NCI-H1436 treated with DMSO at 0.1 percent for 48 hours (cell line): ENCODE data around the gene RAB40C.

Experiments used
- DNase-seq: peaks from one replicate; lab custom pipeline; 2025; lab: John Stamatoyannopoulos, UW

RAB40C gene

DNA sequence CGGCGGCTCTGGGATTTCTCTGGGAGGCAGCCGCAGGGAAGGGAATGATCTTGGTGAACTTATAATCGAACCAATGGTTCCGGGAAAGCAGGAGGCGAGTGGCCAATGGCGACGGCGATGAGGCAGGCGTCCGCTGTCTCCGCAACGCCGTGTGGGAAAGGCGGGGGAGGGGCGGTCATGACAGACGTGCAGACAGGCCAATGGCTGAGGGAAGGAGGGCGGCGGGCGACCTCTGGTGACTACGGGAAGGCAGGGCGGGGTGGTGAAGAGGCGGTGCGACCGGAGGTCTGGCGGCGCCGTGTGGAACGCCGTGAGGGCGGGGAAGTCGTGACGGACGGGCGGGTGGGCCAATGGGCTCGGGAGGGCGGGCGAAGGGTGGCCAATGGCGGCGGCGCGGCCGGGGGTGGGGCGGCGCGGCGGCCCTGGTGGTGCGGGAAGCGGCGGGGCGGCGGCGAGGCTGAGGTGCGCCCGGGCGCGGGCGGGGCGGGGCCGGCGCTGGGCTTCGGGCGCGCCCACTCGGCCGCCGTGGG lies at the start of gene RAB40C:
RAB40C (plus strand) TSS at position 409 of the 530 bp plus-strand sequence. CDS start 226 bp downstream, outside the sequence.
- peak; percentile 65 for DNase-seq

DNA sequence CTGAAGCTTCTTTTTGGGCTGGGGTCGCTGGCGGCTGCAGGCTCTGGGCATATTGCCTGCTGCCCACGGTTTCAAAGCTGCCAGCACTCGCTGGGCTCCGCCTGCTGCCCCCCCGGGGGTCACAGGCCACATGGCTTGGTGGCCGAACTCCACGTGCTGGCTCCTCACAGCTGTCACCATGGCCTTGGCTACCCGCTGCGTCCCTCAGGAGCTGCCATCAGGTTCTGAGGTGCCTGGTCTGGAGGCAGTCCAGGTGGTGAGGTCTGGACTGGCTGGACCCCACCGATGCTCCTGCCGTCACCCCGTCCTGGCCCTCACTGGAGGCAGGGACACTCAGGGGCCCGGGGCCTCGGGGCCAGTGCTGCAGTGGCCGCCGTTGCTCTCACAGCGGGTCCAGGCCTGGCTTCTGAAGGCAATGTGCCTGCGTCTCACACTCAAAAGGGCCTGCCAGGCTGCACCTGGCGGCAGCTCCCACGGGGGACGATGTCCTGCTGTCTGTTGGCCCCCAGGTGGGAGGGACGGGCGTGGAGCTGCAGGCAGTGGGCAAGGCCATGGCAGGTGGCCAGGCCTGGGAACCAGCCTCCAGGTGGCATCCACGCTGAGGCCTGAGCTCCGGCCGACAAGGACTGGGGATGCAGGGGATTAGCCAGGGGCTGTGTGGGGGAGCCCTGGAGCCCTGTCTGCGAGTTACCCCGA lies 49.1 kb upstream of the RAB40C start:
- DNase-seq = no peak

DNA sequence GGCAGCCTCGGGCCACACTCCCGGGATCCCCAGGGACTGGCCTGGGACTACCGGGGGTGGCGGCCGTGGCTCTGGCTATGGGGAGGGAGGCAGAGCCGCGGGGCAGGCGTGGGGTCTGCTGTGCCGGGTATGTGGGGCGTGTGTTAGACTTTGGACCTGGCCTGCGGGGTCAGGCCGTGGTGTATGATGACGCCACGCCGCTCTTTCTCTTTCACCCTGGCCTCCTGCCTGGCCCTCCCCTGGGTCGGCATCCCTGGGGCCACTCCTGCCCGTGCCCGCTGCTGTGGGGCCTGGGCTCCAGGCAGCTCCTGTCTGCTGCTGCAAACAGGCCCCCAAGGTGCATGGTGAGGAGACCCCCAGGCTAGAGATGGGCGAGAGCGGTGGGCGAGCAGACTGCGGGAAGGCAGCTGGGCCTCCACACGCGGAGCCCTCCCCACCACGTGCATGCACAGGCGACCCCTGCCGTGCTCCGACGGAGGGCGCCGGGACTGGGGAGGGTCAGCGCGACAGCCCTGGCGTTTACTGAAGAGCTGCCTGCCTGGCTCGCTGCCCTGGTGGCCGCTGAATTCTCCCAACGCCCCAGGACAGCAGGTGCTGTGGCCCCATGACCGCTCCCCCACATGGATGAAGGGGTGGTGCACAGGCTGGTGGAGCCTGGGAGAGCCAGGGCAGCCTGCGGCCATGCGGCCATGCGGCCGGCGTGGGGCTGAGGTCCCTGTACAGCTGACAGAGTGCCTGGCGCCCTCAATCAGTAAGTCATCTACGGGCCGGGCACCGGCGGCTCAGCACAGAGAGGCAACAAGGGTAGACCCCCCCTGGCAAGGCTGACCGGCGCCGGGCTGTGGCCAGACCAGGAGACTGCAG lies 46.3 kb upstream of the RAB40C start:
- no peak for DNase-seq

- no peak for DNase-seq
These were observed 45.3 kb upstream of the RAB40C start for GRCh38 chr16:544517-544916.

DNA sequence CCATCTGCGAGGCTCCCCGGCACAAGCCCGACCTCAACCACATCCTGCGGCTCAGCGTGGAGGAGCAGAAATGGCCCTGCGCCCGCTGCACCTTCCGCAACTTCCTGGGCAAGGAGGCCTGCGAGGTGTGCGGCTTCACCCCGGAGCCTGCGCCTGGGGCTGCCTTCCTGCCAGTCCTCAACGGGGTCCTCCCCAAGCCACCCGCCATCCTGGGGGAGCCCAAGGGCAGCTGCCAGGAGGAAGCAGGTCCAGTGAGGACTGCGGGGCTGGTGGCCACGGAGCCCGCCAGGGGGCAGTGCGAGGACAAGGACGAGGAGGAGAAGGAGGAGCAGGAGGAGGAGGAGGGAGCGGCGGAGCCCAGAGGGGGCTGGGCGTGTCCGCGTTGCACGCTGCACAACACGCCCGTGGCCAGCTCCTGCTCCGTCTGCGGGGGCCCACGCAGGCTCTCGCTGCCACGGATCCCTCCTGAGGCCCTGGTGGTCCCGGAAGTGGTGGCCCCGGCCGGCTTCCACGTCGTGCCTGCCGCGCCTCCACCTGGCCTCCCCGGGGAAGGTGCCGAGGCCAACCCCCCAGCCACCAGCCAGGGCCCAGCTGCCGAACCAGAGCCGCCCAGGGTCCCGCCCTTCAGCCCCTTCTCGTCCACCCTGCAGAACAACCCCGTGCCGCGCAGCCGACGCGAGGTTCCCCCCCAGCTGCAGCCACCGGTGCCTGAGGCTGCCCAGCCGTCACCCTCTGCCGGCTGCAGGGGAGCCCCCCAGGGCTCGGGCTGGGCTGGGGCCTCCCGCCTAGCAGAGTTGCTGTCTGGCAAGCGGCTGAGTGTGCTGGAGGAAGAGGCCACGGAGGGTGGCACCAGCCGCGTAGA lies 42.7 kb upstream of the RAB40C start:
- no peak for DNase-seq

DNA sequence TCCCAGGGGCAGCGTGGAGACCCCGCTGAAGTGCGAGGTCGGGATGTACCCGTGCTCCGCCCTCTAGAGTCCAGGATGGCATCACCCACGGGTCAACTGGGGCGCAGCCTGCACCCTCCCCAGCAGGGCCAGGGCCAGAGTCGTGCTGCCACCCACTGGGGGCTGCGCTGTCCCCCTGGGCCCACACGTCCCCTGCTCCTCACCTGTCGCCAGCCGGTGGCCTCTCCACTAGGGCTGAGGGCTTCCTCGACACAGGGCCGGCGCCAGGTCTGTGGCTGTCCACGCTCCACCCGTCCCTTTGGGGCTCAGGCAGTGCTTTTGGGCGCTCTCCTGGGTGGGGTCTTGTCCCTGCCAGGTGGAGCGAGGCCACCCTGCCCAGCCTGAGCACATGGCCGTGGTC lies 41.3 kb upstream of the RAB40C start:
- DNase-seq = no peak

- no peak for DNase-seq
These were observed 40.2 kb upstream of the RAB40C start for GRCh38 chr16:549544-550263.

DNA sequence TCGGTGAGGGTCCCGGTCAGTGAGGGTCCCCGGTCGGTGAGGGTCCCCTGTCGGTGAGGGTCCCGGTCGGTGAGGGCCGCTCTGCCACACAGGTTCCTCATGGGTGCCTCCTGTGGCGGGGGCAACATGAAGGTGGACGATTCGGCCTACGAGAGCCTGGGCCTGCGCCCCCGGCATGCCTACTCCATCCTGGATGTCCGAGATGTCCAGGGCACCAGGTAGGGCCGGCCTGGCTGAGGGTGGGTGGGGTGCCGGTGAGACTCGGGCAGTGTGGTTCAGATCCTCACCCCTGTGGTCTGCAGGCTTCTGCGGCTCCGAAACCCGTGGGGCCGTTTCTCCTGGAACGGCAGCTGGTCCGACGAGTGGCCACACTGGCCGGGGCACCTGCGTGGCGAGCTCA lies 38.7 kb upstream of the RAB40C start:
- no peak for DNase-seq

- DNase-seq = no peak
These were observed 37.7 kb upstream of the RAB40C start for GRCh38 chr16:552171-552570.

DNA sequence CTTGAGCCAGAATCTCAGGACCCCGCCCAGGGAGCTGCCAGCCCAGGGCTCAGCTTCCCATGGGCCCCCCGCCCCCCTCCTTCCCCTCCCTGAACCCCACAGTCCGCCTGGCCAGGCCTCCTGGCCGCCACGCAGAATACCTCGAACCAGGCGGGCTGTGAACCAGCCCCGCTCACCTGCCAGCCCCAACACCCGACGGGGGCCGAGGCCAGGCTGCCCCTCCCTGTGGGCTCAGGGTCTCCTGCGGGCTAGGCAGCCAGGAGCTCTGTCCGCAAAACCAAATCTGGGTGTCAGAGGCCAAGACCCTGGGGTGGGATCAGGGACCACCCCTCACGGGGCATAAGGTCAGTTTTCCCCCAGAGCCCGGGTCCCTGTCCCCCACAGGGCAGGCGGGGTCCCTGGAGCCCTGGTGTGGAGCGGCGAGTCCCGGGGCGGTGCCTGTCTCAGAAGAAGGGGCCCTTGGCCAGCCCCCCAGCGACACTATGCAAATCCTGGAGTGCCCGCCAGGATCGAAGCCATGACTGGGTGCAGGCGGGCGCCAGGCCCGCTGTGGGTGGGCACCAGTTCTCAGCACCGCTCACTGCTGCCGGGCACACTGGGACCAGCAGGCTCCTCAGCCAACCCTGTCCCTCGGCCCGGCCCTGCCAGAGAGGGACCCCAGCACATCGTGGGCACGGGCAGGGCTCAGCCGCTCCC lies 36.1 kb upstream of the RAB40C start:
- no peak for DNase-seq

DNA sequence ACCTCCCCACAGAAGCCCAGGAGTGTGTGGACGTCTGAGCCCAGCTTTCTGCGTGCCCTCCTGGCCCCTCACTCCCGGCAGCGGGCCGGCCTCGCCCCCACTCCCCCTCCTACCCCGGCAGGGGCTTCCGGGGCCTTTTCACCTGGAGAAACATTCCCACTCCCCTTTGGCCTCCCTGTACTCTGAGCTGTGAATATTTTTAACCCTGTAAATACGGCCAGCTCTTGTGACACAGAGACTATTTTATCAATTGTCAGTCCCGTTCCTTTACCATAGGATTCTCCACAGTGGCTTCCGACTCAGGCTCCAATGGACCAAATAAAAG lies 35.6 kb upstream of the RAB40C start:
- no peak for DNase-seq

- no peak for DNase-seq
These were observed 35.1 kb upstream of the RAB40C start for GRCh38 chr16:554640-555365.

GRCh38 chr16:555528-556473 lies 34.1 kb upstream of the RAB40C start:
- DNase-seq = no peak

- no peak for DNase-seq
These were observed 33.2 kb upstream of the RAB40C start for GRCh38 chr16:556474-557173.

DNA sequence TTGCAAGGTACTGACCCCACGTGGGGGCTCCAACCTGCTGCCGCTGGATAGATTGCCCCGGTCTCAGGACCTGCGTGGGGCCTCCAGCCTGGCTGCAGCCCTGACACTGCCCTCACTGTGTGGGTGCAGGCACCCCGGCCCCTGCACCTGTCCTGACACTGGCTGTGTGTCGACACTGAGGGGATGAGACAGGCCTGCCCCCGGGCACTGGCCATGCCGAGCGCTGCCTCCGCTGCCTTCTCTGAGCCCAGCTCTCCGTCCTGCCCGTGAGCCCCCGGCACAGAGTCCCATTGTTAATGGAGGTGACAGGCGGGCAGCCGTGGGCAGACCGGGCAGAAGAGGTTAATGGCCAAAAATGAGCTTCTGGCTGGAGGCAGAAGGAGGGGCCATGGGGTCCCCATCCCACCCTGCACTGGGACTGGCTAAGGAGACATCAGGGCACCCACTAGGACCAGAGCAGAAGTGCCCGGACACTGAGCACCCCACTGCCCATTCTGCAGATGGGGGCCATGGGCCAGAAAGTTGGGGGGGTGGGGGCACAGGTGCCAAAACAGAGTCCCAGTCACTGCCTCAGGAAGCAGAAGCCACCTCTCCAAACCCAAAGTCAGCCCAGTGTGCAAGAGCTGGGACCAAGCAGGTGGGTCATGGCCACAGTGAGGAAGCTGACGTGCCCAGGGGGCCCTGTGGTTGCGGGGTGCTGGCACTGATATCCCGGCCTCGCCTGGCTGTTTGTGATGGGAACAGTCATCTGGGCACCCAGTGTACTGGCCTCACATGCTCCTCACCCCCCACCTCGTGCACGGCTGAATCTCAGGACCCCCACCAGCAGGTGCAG lies 32.2 kb upstream of the RAB40C start:
- DNase-seq = no peak

GRCh38 chr16:558298-559020 lies 31.4 kb upstream of the RAB40C start:
- no peak for DNase-seq

GRCh38 chr16:559021-559380 lies 30.9 kb upstream of the RAB40C start:
- no peak for DNase-seq
